ENCODE measurements around the gene UQCC5.

The UQCC5 gene

DNA sequence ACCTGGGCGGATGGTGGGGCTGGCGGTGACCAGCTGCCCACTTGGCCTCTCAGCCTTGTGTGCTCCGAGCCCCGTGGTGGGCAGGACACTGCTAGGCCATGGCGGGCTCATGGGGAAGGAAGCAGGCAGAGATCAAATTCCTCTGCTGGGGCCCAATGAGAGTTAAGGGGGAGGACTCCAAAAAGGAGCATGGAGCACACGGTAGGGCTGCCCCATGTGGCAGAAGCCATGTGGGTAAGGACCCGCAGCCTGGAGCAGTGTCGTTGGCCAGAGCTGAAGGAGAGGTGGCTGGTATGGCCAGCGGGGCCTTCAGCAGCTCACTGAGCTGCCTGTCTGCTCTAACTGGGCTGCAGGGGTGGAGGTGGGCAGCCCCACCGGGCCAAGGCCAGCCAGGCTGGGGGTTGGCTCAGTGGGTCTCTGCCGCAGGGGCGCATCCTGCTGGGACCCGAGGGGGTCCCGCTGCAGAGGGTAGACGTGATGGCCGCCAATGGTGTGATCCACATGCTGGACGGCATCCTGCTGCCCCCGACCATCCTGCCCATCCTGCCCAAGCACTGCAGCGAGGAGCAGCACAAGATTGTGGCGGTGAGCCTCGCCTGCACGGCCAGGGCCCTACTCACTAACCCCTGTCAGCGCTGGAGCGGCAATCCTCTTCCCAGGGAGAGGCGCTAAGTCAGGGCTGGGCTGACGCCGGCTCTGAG lies 30.0 kb upstream of the UQCC5 start:
- H3K4me3 ChIP-seq (ENCODE audit: extremely low read depth, insufficient read depth, low read length, poor library complexity, severe bottlenecking), result no peak overlapping the region
- whole genome bisulfite sequencing, 2 experiments (ENCODE audit: insufficient coverage in 2 of 2), result 91 to 93% methylated on average over 19 to 27 of the region's 27 CpGs
- H3K9me3 ChIP-seq (ENCODE audit: control insufficient read depth, low read length), result no peaks in the 10 kb centered on the region
- no peaks in the 10 kb centered on the region for H3K36me3 ChIP-seq (ENCODE audit: control insufficient read depth, insufficient read depth, low read length)
- H3K27ac ChIP-seq (ENCODE audit: low read depth, low read length, severe bottlenecking), result no peak overlapping the region
- H3K4me1 ChIP-seq (ENCODE audit: control insufficient read depth, insufficient read depth, low read length, poor library complexity, severe bottlenecking), result no peaks in the 10 kb centered on the region

DNA sequence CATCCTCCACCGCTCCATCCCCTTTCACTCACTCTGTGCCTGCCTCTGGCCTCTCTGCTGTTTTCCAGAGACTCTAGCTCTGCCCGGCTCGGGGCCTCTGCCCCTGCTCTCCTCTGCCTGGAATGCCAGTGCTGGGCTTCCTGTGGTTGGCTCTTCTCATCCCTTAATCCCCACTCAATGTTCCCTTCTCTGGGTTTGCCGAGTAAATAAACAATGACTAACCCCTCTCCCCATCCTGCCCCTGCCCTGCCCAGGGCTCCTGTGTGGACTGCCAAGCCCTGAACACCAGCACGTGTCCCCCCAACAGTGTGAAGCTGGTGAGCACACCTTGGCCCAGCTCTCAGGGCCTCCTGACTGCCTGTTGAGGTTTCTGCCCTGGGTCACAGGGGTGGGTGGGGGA lies 29.0 kb upstream of the UQCC5 start:
- Histone ChIP-seq H3K4me3 (ENCODE audit: extremely low read depth, insufficient read depth, low read length, poor library complexity, severe bottlenecking) (no peak overlapping the region), H3K4me1 (ENCODE audit: control insufficient read depth, insufficient read depth, low read length, poor library complexity, severe bottlenecking) (no peaks in the 10 kb centered on the region), H3K9me3 (ENCODE audit: control insufficient read depth, low read length) (no peaks in the 10 kb centered on the region), H3K27ac (ENCODE audit: low read depth, low read length, severe bottlenecking) (no peak overlapping the region), H3K36me3 (ENCODE audit: control insufficient read depth, insufficient read depth, low read length) (no peaks in the 10 kb centered on the region)
- 71 to 87% methylated on average over 4 of the region's 5 CpGs for WGBS, 2 experiments (ENCODE audit: insufficient coverage in 2 of 2)

DNA sequence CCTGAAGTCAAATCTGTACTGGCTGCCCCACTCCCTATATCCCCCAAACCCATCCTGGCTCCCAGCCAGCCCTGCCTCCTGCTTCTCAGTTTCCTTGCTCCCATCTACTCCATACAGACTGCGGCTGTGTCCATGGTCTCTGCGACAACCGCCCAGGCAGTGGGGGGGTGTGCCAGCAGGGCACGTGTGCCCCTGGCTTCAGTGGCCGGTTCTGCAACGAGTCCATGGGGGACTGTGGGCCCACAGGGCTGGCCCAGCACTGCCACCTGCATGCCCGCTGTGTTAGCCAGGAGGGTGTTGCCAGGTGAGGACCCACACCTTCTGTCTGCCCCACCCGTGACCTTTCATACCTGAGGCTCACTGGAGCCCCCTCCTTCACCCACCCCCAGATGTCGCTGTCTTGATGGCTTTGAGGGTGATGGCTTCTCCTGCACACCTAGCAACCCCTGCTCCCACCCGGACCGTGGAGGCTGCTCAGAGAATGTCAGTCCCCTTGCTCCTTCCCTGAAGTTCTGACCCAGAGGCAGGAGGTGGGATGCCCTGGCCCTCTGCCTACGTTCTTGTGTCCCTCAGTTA lies 26.6 kb upstream of the UQCC5 start:
- Histone ChIP-seq H3K36me3 (ENCODE audit: control insufficient read depth, insufficient read depth, low read length) (no peaks in the 10 kb centered on the region), H3K9me3 (ENCODE audit: control insufficient read depth, low read length) (no peaks in the 10 kb centered on the region), H3K27ac (ENCODE audit: low read depth, low read length, severe bottlenecking) (no peak overlapping the region), H3K4me1 (ENCODE audit: control insufficient read depth, insufficient read depth, low read length, poor library complexity, severe bottlenecking) (no peaks in the 10 kb centered on the region), H3K4me3 (ENCODE audit: extremely low read depth, insufficient read depth, low read length, poor library complexity, severe bottlenecking) (no peak overlapping the region)
- 86 to 87% methylated on average over 9 to 11 of the region's 12 CpGs for WGBS, 2 experiments (ENCODE audit: insufficient coverage in 2 of 2)

DNA sequence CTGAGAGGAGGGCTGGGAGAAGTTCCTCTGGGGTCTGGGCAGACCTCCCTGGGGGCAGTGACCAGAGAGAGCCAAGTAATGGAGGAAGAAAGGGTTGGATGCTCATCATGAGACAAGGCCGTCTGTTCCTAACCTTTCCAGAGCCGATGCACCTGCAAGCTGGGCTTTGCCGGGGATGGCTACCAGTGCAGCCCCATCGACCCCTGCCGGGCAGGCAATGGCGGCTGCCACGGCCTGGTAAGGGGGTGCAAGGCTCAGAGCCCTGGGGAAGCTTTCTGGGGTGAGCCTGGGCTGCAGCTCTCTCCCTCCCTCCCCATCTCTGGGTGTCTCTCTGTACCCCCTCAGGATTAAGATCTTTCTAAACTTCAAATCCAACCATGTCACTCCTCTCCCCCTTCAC lies 24.9 kb upstream of the UQCC5 start:
- no peak overlapping the region for H3K4me3 ChIP-seq (ENCODE audit: extremely low read depth, insufficient read depth, low read length, poor library complexity, severe bottlenecking)
- 83 to 88% methylated on average over 7 of the region's 7 CpGs for WGBS, 2 experiments (ENCODE audit: insufficient coverage in 2 of 2)
- H3K36me3 ChIP-seq (ENCODE audit: control insufficient read depth, insufficient read depth, low read length), result no peaks in the 10 kb centered on the region
- H3K27ac ChIP-seq (ENCODE audit: low read depth, low read length, severe bottlenecking), result no peak overlapping the region
- no peaks in the 10 kb centered on the region for H3K9me3 ChIP-seq (ENCODE audit: control insufficient read depth, low read length)
- no peaks in the 10 kb centered on the region for H3K4me1 ChIP-seq (ENCODE audit: control insufficient read depth, insufficient read depth, low read length, poor library complexity, severe bottlenecking)

DNA sequence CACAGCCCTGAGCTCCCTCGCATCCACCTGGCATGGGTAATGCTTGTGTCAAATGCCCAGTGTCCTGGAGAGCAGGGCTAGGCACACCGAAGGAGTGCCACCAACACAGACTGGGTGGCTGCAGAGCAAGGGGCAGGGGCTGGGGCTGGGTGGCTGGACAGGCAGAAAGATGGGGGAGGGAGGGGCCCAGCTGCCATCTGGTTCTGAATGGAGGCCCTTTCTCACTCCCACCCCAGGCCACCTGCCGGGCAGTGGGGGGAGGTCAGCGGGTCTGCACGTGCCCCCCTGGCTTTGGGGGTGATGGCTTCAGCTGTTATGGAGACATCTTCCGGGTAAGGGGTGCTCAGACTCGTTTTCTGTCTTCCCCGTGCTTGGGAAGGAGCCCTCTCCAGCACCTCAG lies 24.3 kb upstream of the UQCC5 start:
- WGBS, 2 experiments (ENCODE audit: insufficient coverage in 2 of 2), result 61 to 76% methylated on average over 7 of the region's 8 CpGs
- H3K9me3 ChIP-seq (ENCODE audit: control insufficient read depth, low read length), result no peaks in the 10 kb centered on the region

DNA sequence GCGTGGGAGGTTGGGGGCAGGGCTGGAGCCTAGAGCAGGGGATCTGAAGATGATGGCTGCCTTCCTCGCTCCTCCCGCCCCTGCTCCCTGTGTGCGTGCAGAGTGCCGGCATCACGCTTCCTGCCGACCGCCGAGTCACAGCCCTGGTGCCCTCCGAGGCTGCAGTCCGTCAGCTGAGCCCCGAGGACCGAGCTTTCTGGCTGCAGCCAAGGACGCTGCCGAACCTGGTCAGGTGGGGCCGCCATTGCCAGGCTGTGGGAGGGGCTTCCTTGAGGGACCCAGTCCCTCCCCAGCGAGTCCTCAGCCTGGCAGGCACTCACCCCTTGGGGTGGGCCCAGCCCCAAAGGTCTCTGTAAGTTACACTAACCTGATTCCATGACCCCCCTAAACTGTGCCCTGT lies 23.7 kb upstream of the UQCC5 start:
- H3K9me3 ChIP-seq (ENCODE audit: control insufficient read depth, low read length), result no peaks in the 10 kb centered on the region
- WGBS, 2 experiments (ENCODE audit: insufficient coverage in 2 of 2), result 85% methylated on average over 16 to 17 of the region's 17 CpGs

More for the DNA sequence above, 24.3 kb upstream of the UQCC5 start:
- Histone ChIP-seq H3K36me3 (ENCODE audit: control insufficient read depth, insufficient read depth, low read length) (no peaks in the 10 kb centered on the region), H3K4me1 (ENCODE audit: control insufficient read depth, insufficient read depth, low read length, poor library complexity, severe bottlenecking) (no peaks in the 10 kb centered on the region), H3K27ac (ENCODE audit: low read depth, low read length, severe bottlenecking) (no peak overlapping the region), H3K4me3 (ENCODE audit: extremely low read depth, insufficient read depth, low read length, poor library complexity, severe bottlenecking) (no peak overlapping the region)

DNA sequence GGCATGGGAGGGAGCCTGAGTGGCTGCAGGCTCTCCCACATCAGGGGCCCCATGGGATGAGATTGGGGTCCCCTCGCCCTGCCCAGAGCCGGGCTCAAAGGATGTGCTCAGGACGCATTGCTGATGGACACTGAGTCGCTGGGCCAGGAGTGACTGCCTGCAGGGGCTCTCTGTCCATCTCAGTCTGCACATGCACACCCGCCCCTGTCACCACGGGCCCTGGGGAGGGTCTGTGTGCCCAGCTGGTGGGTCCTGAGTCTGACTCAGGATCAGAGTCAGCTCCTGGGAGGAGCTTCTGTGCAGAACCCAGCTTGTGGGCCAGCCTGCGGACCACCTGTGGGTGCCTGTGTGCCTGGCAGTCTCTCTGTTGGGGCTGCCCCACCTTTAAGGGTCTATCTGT lies 23.1 kb upstream of the UQCC5 start:
- no peak overlapping the region for H3K27ac ChIP-seq (ENCODE audit: low read depth, low read length, severe bottlenecking)
- H3K4me3 ChIP-seq (ENCODE audit: extremely low read depth, insufficient read depth, low read length, poor library complexity, severe bottlenecking), result no peak overlapping the region
- H3K36me3 ChIP-seq (ENCODE audit: control insufficient read depth, insufficient read depth, low read length), result no peaks in the 10 kb centered on the region
- WGBS, 2 experiments (ENCODE audit: insufficient coverage in 2 of 2), result 84 to 92% methylated on average over 6 to 7 of the region's 7 CpGs
- no peaks in the 10 kb centered on the region for H3K9me3 ChIP-seq (ENCODE audit: control insufficient read depth, low read length)
- no peaks in the 10 kb centered on the region for H3K4me1 ChIP-seq (ENCODE audit: control insufficient read depth, insufficient read depth, low read length, poor library complexity, severe bottlenecking)

More for the DNA sequence above, 23.7 kb upstream of the UQCC5 start:
- no peaks in the 10 kb centered on the region for H3K4me1 ChIP-seq (ENCODE audit: control insufficient read depth, insufficient read depth, low read length, poor library complexity, severe bottlenecking)
- no peak overlapping the region for H3K27ac ChIP-seq (ENCODE audit: low read depth, low read length, severe bottlenecking)
- no peaks in the 10 kb centered on the region for H3K36me3 ChIP-seq (ENCODE audit: control insufficient read depth, insufficient read depth, low read length)
- no peak overlapping the region for H3K4me3 ChIP-seq (ENCODE audit: extremely low read depth, insufficient read depth, low read length, poor library complexity, severe bottlenecking)

DNA sequence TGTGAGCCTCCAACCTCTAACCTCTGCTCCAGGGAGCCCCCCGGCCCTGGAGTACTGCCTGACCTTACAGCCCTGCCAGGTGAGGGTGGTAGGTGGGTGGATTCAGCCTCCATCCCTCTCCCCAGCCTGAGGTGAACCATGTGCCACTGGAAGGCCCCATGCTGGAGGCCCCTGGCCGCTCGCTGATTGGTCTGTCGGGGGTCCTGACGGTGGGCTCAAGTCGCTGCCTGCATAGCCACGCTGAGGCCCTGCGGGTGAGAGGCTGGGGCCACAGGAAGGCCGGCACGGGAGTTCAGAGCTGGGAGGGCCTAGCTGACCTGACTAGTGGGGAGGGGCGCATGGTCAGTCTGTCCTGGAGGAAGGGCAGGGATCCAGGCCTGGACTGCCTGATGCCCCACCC lies 21.8 kb upstream of the UQCC5 start:
- WGBS, 2 experiments (ENCODE audit: insufficient coverage in 2 of 2), result 83 to 86% methylated on average over 5 to 10 of the region's 11 CpGs
- no peak overlapping the region for H3K27ac ChIP-seq (ENCODE audit: low read depth, low read length, severe bottlenecking)
- H3K4me3 ChIP-seq (ENCODE audit: extremely low read depth, insufficient read depth, low read length, poor library complexity, severe bottlenecking), result no peak overlapping the region
- H3K9me3 ChIP-seq (ENCODE audit: control insufficient read depth, low read length), result no peaks in the 10 kb centered on the region
- no peaks in the 10 kb centered on the region for H3K4me1 ChIP-seq (ENCODE audit: control insufficient read depth, insufficient read depth, low read length, poor library complexity, severe bottlenecking)
- H3K36me3 ChIP-seq (ENCODE audit: control insufficient read depth, insufficient read depth, low read length), result no peaks in the 10 kb centered on the region

DNA sequence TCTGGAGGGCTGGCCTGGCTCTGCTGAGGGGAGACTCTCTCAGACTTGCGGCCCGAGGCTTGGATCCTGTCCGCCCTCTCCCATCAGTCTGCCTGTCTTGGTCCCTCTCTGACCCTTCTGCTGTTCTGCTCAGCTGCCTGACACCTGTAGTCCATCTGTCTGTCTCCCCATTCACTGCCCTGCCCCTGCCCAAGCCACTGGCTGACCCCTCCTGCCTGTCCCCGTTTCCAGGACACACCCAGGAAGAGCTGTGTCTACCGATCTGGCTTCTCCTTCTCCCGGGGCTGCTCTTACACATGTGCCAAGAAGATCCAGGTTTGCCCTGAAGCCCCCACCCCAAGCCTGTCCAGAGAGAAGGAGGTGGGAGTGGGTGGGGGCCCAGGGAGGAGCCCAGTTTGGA lies 21.2 kb upstream of the UQCC5 start:
- Histone ChIP-seq H3K36me3 (ENCODE audit: control insufficient read depth, insufficient read depth, low read length) (no peaks in the 10 kb centered on the region), H3K27ac (ENCODE audit: low read depth, low read length, severe bottlenecking) (no peak overlapping the region), H3K4me1 (ENCODE audit: control insufficient read depth, insufficient read depth, low read length, poor library complexity, severe bottlenecking) (no peaks in the 10 kb centered on the region), H3K9me3 (ENCODE audit: control insufficient read depth, low read length) (no peaks in the 10 kb centered on the region), H3K4me3 (ENCODE audit: extremely low read depth, insufficient read depth, low read length, poor library complexity, severe bottlenecking) (no peak overlapping the region)
- 78 to 80% methylated on average over 6 of the region's 6 CpGs for WGBS, 2 experiments (ENCODE audit: insufficient coverage in 2 of 2)

DNA sequence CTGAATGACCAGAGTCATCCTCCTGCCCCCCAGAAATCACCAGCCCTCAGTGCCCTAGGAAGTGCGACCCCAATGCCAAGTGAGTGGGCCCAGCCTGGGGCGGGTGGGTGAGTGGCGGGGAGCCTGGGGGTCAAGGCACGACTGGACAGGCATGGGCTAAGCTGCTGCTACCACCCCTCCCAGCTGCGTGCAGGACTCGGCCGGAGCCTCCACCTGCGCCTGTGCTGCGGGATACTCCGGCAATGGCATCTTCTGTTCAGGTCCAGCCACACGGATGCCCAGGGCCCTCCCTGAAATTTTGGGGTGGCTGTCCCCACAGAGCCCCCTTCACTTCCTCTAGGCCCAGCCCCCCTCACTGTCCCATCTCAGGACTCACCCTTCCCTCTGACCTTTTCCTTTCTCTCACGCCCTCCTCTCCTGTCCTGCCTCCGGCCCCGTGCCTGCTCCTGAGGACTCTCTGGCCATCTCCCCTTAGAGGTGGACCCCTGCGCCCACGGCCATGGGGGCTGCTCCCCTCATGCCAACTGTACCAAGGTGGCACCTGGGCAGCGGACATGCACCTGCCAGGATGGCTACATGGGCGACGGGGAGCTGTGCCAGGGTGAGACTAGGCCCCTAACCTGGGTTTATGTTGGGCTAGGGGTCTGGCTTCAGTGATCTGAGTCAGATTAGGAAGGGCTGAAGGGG lies 19.8 kb upstream of the UQCC5 start:
- H3K4me1 ChIP-seq (ENCODE audit: control insufficient read depth, insufficient read depth, low read length, poor library complexity, severe bottlenecking), result no peaks in the 10 kb centered on the region
- no peaks in the 10 kb centered on the region for H3K36me3 ChIP-seq (ENCODE audit: control insufficient read depth, insufficient read depth, low read length)
- H3K27ac ChIP-seq (ENCODE audit: low read depth, low read length, severe bottlenecking), result no peak overlapping the region
- WGBS, 2 experiments (ENCODE audit: insufficient coverage in 2 of 2), result 89 to 94% methylated on average over 18 to 19 of the region's 19 CpGs
- H3K9me3 ChIP-seq (ENCODE audit: control insufficient read depth, low read length), result no peaks in the 10 kb centered on the region
- H3K4me3 ChIP-seq (ENCODE audit: extremely low read depth, insufficient read depth, low read length, poor library complexity, severe bottlenecking), result no peak overlapping the region

Data from mesodermal cell (in vitro differentiated cells).